Measurements from ENCODE around the gene ZNF85. TPM values are rescaled to one million over a fixed set of nuclear protein-coding genes. Genes with fewer than 3 reads are reported as not detected.

ZNF85 gene
- total RNA-seq, 1 experiment from 2014 or later, result 26.8 TPM

DNA sequence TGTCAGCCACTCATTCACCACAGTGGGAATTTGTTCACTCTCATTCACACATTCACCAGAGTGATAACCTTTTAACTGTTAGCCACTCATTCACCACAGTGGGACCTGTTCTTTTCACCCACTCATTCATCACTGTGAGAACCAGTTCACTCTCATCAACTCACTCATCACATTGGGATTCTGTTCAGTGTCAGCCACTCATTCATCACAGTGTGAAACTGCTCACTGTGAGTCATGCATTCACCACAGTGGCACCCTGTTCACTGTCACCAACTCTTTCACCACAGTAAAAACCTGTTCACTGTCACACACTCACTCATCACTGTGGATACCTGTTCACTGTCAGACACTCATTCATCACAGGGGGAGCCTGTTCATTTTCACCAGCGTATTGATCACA, 43.5 kb upstream of the ZNF85 start:
- Mint-ChIP-seq H3K27me3 (ENCODE audit: low read depth) (peaks cover 11% of the 10 kb centered on the region), H3K9me3 (peaks cover 100% of the 10 kb centered on the region in 2 experiments), H3K36me3 (ENCODE audit: insufficient read depth in 1 of 3, low read depth in 3 of 3) (peaks cover 29 to 81% (median 36%) of the 10 kb centered on the region in 3 experiments), H3K27ac (no peak overlapping the region), H3K4me3 (no peak overlapping the region), H3K4me1 (no peaks in the 10 kb centered on the region)
- no peak overlapping the region for H3T11ph ChIP-seq (ENCODE audit: low read length)
- H3K9me3 ChIP-seq (ENCODE audit: control insufficient read depth, low read depth, low read length), result peaks cover 100% of the 10 kb centered on the region
- TF ChIP-seq, protein P1, sequence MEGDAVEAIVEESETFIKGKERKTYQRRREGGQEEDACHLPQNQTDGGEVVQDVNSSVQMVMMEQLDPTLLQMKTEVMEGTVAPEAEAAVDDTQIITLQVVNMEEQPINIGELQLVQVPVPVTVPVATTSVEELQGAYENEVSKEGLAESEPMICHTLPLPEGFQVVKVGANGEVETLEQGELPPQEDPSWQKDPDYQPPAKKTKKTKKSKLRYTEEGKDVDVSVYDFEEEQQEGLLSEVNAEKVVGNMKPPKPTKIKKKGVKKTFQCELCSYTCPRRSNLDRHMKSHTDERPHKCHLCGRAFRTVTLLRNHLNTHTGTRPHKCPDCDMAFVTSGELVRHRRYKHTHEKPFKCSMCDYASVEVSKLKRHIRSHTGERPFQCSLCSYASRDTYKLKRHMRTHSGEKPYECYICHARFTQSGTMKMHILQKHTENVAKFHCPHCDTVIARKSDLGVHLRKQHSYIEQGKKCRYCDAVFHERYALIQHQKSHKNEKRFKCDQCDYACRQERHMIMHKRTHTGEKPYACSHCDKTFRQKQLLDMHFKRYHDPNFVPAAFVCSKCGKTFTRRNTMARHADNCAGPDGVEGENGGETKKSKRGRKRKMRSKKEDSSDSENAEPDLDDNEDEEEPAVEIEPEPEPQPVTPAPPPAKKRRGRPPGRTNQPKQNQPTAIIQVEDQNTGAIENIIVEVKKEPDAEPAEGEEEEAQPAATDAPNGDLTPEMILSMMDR (conservative IDR thresholded peaks at IDR 0.05), result no peak
- H3K23ac ChIP-seq (ENCODE audit: insufficient read length, low read depth, low read length), result no peak overlapping the region
- no peak overlapping the region for H2AFZ ChIP-seq (ENCODE audit: low read length)
- H3K18ac ChIP-seq (ENCODE audit: insufficient read length, low read depth, low read length), result no peak overlapping the region
- H3K4me2 ChIP-seq (ENCODE audit: insufficient read depth, insufficient read length, low read length), result no peak overlapping the region
- H3K27ac ChIP-seq (ENCODE audit: insufficient read length, low read depth, low read length), result no peak overlapping the region
- H4K91ac ChIP-seq (ENCODE audit: insufficient read length, low read depth, low read length), result no peak overlapping the region
- H3K79me2 ChIP-seq (ENCODE audit: insufficient read depth, low read length), result no peaks in the 10 kb centered on the region
- H2BK120ac ChIP-seq (ENCODE audit: low read depth, low read length, poor library complexity, severe bottlenecking), result no peak overlapping the region
- no peak overlapping the region for H3K56ac ChIP-seq (ENCODE audit: insufficient read length, low read depth, low read length)
- no peaks in the 10 kb centered on the region for H3K23me2 ChIP-seq (ENCODE audit: insufficient read length, low read depth, low read length, poor library complexity, severe bottlenecking)
- no peaks in the 10 kb centered on the region for H4K20me1 ChIP-seq (ENCODE audit: control insufficient read depth, insufficient read depth, insufficient read length)
- H3K9ac ChIP-seq (ENCODE audit: extremely low read depth, insufficient read length, low read length), result no peak overlapping the region
- H2BK5ac ChIP-seq (ENCODE audit: insufficient read length, low read length), result no peak overlapping the region
- H4K5ac ChIP-seq (ENCODE audit: insufficient read length, low read depth, low read length), result no peak overlapping the region
- H3K4me1 ChIP-seq (ENCODE audit: insufficient read depth, low read length), result no peaks in the 10 kb centered on the region
- no peaks in the 10 kb centered on the region for H3K27me3 ChIP-seq (ENCODE audit: insufficient read depth, low read length)
- H2BK15ac ChIP-seq (ENCODE audit: low read depth, low read length), result no peak overlapping the region
- no peak overlapping the region for H2AK5ac ChIP-seq (ENCODE audit: insufficient read length, low read length)
- H2BK12ac ChIP-seq (ENCODE audit: insufficient read length, low read depth, low read length), result no peak overlapping the region
- WGBS (ENCODE audit: extremely low coverage, insufficient read length, low lambda C conversion rate), result no CpG with 5 or more reads among the region's 1 CpG
- no peak overlapping the region for H3K4ac ChIP-seq (ENCODE audit: low read depth, low read length)
- no peak overlapping the region for H4K8ac ChIP-seq (replicated peaks; ENCODE audit: insufficient read length, low read depth, low read length)
- no peak overlapping the region for H3K14ac ChIP-seq (ENCODE audit: insufficient read depth, low read length)
- H3K79me1 ChIP-seq (ENCODE audit: insufficient read depth, low read depth, low read length, poor library complexity, severe bottlenecking), result no peaks in the 10 kb centered on the region
- no peak for DNase-seq
- no peak overlapping the region for H2BK20ac ChIP-seq (ENCODE audit: low read depth, low read length, poor library complexity, severe bottlenecking)
